PC-9 (cell line): Measurements from ENCODE around the gene TXNL4A. TPM values are rescaled to one million over a fixed set of nuclear protein-coding genes. Genes with fewer than 3 reads are reported as not detected.
"Not testable (repeated sequence)": the region's sequence is repeated elsewhere in the genome, so short reads cannot be mapped to it uniquely, and the experiment has no call there.

ENCODE experiments used
- BruUV-seq: library from RNA; stranded (reverse); fragments of 400-500 nt; replicated peaks from 2 replicates; lab custom pipeline; 2021; lab: Mats Ljungman, UMichigan
- CTCF ChIA-PET: fragments of 300-600 bp; sonication (Branson Sonifier 250); formaldehyde crosslinking; loops from one replicate; lab custom pipeline; 2022; ENCODE audit warnings: antibody characterized with exemption; lab: Charles Lee
- POLR2A ChIA-PET: fragments of 300-600 bp; sonication (Branson Sonifier 250); formaldehyde crosslinking; loops from one replicate; lab custom pipeline; 2022; ENCODE audit warnings: antibody characterized with exemption; ENCODE audit not compliant: unreplicated experiment; lab: Charles Lee
- DNase-seq, 2 experiments: peaks; one replicate each; pipeline versions ENCODE4 v3.0.0 to v3.0.0-alpha.2; 2015 to 2022; ENCODE audit warnings: mixed read lengths in 1 of 2
- H2AFZ ChIP-seq: fragments of 200-600 bp; sonication (generic); 2 replicates; pipeline ENCODE4 v1.8.1; 2017; ENCODE audit warnings: antibody characterized with exemption
- H3F3A ChIP-seq: fragments of 200-600 bp; sonication (generic); 2 replicates; pipeline ENCODE4 v1.8.1; 2017; ENCODE audit warnings: antibody characterized with exemption, mild to moderate bottlenecking, low read depth; ENCODE audit not compliant: insufficient read depth
- H3K27ac ChIP-seq: fragments of 200-600 bp; sonication (generic); 2 replicates; pipeline ENCODE4 v1.6.1; 2016; ENCODE audit warnings: mixed run types
- H3K27me3 ChIP-seq: fragments of 200-600 bp; sonication (generic); 2 replicates; pipeline ENCODE4 v1.6.1; 2016; ENCODE audit warnings: low read depth, mixed run types; ENCODE audit not compliant: insufficient read depth
- H3K36me3 ChIP-seq: fragments of 200-600 bp; sonication (generic); 2 replicates; pipeline ENCODE4 v1.6.1; 2016; ENCODE audit warnings: low read depth, mixed run types
- H3K4me1 ChIP-seq: fragments of 200-600 bp; sonication (generic); replicated peaks from 2 replicates; pipeline ENCODE4 v1.6.1; 2016; ENCODE audit warnings: mixed run types; ENCODE audit not compliant: insufficient read depth
- H3K4me2 ChIP-seq: fragments of 200-600 bp; sonication (generic); 2 replicates; pipeline ENCODE4 v1.6.1; 2017; ENCODE audit warnings: mixed run types
- H3K4me3 ChIP-seq: fragments of 200-600 bp; sonication (generic); 2 replicates; pipeline ENCODE4 v1.6.1; 2016; ENCODE audit warnings: mixed run types
- H3K79me2 ChIP-seq: fragments of 200-600 bp; sonication (generic); 2 replicates; pipeline ENCODE4 v1.6.1; 2017; ENCODE audit warnings: low read depth, mixed run types
- H3K9me2 ChIP-seq: fragments of 200-600 bp; sonication (generic); 2 replicates; pipeline ENCODE4 v1.8.1; 2017; ENCODE audit warnings: mild to moderate bottlenecking; ENCODE audit not compliant: insufficient read depth
- H3K9me3 ChIP-seq: fragments of 200-600 bp; sonication (generic); 2 replicates; pipeline ENCODE4 v1.8.1; 2016; ENCODE audit warnings: low read depth; ENCODE audit not compliant: insufficient read depth
- H4K20me1 ChIP-seq: fragments of 200-600 bp; sonication (generic); 2 replicates; pipeline ENCODE4 v1.8.1; 2017; ENCODE audit not compliant: insufficient read depth
- CTCF ChIP-seq: fragments of 200-600 bp; sonication (generic); conservative IDR thresholded peaks from 2 replicates; pipeline ENCODE4 v1.6.1; 2017; ENCODE audit warnings: mixed run types, antibody characterized with exemption, mild to moderate bottlenecking, moderate library complexity
- EZH2 ChIP-seq: fragments of 200-600 bp; sonication (generic); IDR thresholded peaks from 2 replicates; pipeline ENCODE4 v1.8.0; 2017; ENCODE audit warnings: antibody characterized with exemption, low read depth
- intact Hi-C: fragments of 100-400 bp; cut with micrococcal nuclease; formaldehyde crosslinking; loops from one replicate; pipeline ENCODE4 v1.10.0; 2022; ENCODE audit not compliant: unreplicated experiment
- total RNA-seq: library from RNA; stranded (reverse); gene quantifications from 2 replicates; pipeline ENCODE4 v1.2.3, GENCODE V29; 2021

TXNL4A gene
- total RNA-seq, 1 experiment from 2014 or later, result 106 TPM

GRCh38 chr18:80000877-80001276, 12.5 kb upstream of the TXNL4A start:
- no peaks in the 10 kb centered on the region for H4K20me1 ChIP-seq
- no peaks in the 10 kb centered on the region for H3K9me2 ChIP-seq
- no peaks in the 10 kb centered on the region for H3K36me3 ChIP-seq
- ChIA-PET POLR2A (no interaction called here), CTCF (no interaction called here)
- BruUV-seq, result no TSS peak
- H3K27ac ChIP-seq, result no peak overlapping the region
- H3K4me3 ChIP-seq, result no peak overlapping the region
- no peaks in the 10 kb centered on the region for H3K4me1 ChIP-seq
- no peak overlapping the region for H3K4me2 ChIP-seq
- H3K9me3 ChIP-seq, result no peaks in the 10 kb centered on the region
- intact Hi-C loops, result no loop called here
- DNase-seq, result no peak
- 0 out of 2 replicates have a peak, but pooled peaks cover 3% of the 10 kb centered on the region for H3K27me3 ChIP-seq
- H2AFZ ChIP-seq, result no peak overlapping the region
- H3K79me2 ChIP-seq, result no peaks in the 10 kb centered on the region
- no peak for TF ChIP-seq EZH2
- TF ChIP-seq CTCF, result no peak
- no peaks in the 10 kb centered on the region for H3F3A ChIP-seq

GRCh38 chr18:79999701-80000100, 11.3 kb upstream of the TXNL4A start:
- H3K27ac ChIP-seq, H3K27me3 ChIP-seq, H4K20me1 ChIP-seq, H3K9me2 ChIP-seq, DNase-seq, POLR2A ChIA-PET, H3K4me3 ChIP-seq, H3K36me3 ChIP-seq, H3K9me3 ChIP-seq, BruUV-seq, H3K4me2 ChIP-seq, H3K4me1 ChIP-seq, H3F3A ChIP-seq, H3K79me2 ChIP-seq, H2AFZ ChIP-seq, CTCF ChIA-PET, intact Hi-C loops: not testable (repeated sequence)

- Histone ChIP-seq H3K79me2 (peaks cover 23% of the 10 kb centered on the region), H3K36me3 (no peaks in the 10 kb centered on the region), H3K9me3 (no peaks in the 10 kb centered on the region), H3K4me3 (no peak overlapping the region), H3K4me2 (no peak overlapping the region), H3K27me3 (0 out of 2 replicates have a peak, but pooled peaks cover 3% of the 10 kb centered on the region), H2AFZ (no peak overlapping the region), H3F3A (peaks cover 18% of the 10 kb centered on the region), H4K20me1 (peaks cover 14% of the 10 kb centered on the region), H3K9me2 (no peaks in the 10 kb centered on the region), H3K4me1 (peaks cover 15% of the 10 kb centered on the region), H3K27ac (no peak overlapping the region)
- TF ChIP-seq CTCF (no peak), EZH2 (no peak)
- intact Hi-C loops, result no loop called here
- POLR2A ChIA-PET, result no interaction called here
- DNase-seq, result no peak
- BruUV-seq, result no TSS peak
- CTCF ChIA-PET, result no interaction called here
Measured at GRCh38 chr18:79991494-79991893, 3.1 kb upstream of the TXNL4A start.

- H3K79me2 ChIP-seq, result peaks cover 47% of the 10 kb centered on the region
- H2AFZ ChIP-seq, result peak overlapping the region; percentile 88
- peaks cover 23% of the 10 kb centered on the region for H3K4me1 ChIP-seq
- H3K4me3 ChIP-seq, result peak overlapping the region; percentile 88
- CTCF ChIA-PET, result no interaction called here
- H3K36me3 ChIP-seq, result peaks cover 20% of the 10 kb centered on the region; the same call in 1 of the 2 replicates
- H3K4me2 ChIP-seq, result peak overlapping the region; percentile 87
- POLR2A ChIA-PET, result interaction anchor here (0.6 to 1.1 kb wide), 3 partner anchors 45 to 190 kb away, joined by 4 to 18 read pairs (median 4); partner anchors contain the start of gene RBFA
- H3K9me2 ChIP-seq, result no peaks in the 10 kb centered on the region
- peaks cover 22% of the 10 kb centered on the region for H3F3A ChIP-seq
- intact Hi-C loops, result loop anchor here (2.0 kb wide), 1 partner anchor 46 kb away; the partner anchor contains the start of gene RBFA
- TF ChIP-seq EZH2 (no peak), CTCF (no peak)
- H3K27ac ChIP-seq, result peak overlapping the region; percentile 82
- no TSS peak for BruUV-seq
- no peaks in the 10 kb centered on the region for H3K27me3 ChIP-seq
- no peak for DNase-seq
- no peaks in the 10 kb centered on the region for H3K9me3 ChIP-seq
- H4K20me1 ChIP-seq, result peaks cover 37% of the 10 kb centered on the region
Measured at GRCh38 chr18:79989195-79989497, 783 bp upstream of the TXNL4A start.
